Neural cell (in vitro differentiated cells): ENCODE measurements around the gene GBE1. TPM values are rescaled to one million over a fixed set of nuclear protein-coding genes. Genes with fewer than 3 reads are reported as not detected.

ENCODE experiments used
- H2AFZ ChIP-seq: fragments of 200-600, 300-800 bp; sonication (generic), shearing (Covaris generic); 2 replicates; pipeline ENCODE4 v1.6.0; 2014; ENCODE audit warnings: low read depth, mild to moderate bottlenecking, antibody characterized with exemption, low read length, moderate library complexity
- H3F3A ChIP-seq: fragments of 200-600 bp; shearing (Covaris generic); 2 replicates; pipeline ENCODE4 v1.6.1; 2016; ENCODE audit warnings: mild to moderate bottlenecking, moderate library complexity, mixed read lengths, antibody characterized with exemption, low read length; ENCODE audit not compliant: insufficient read depth, poor library complexity, severe bottlenecking
- H3K27ac ChIP-seq: fragments of 200-600, 300-800 bp; sonication (generic), shearing (Covaris generic); 2 replicates; pipeline ENCODE4 v1.5.1; 2014; ENCODE audit warnings: mild to moderate bottlenecking, low read length, moderate library complexity
- H3K27me3 ChIP-seq: fragments of 300-800, 200-600 bp; sonication (generic), shearing (Covaris generic); 2 replicates; pipeline ENCODE4 v1.6.0; 2014; ENCODE audit warnings: mild to moderate bottlenecking, low read depth, low read length, moderate library complexity; ENCODE audit not compliant: insufficient read depth
- H3K36me3 ChIP-seq: fragments of 300-800, 200-600 bp; sonication (generic), shearing (Covaris generic); 2 replicates; pipeline ENCODE4 v1.5.1; 2014; ENCODE audit warnings: mild to moderate bottlenecking, antibody characterized with exemption, low read length, moderate library complexity; ENCODE audit not compliant: insufficient read depth
- H3K4me2 ChIP-seq: fragments of 300-800, 200-600 bp; sonication (generic), shearing (Covaris generic); 2 replicates; pipeline ENCODE4 v1.6.0; 2014; ENCODE audit warnings: mild to moderate bottlenecking, low read length
- H3K4me3 ChIP-seq: fragments of 300-800, 200-600 bp; sonication (generic), shearing (Covaris generic); 2 replicates; pipeline ENCODE4 v1.5.1; 2014; ENCODE audit warnings: mild to moderate bottlenecking, low read length, moderate library complexity
- H3K79me2 ChIP-seq: fragments of 200-600 bp; shearing (Covaris generic); replicated peaks from 2 replicates; pipeline ENCODE4 v1.6.0; 2014; ENCODE audit warnings: mild to moderate bottlenecking, low read length, moderate library complexity; ENCODE audit not compliant: insufficient read depth
- H3K9ac ChIP-seq: fragments of 300-800, 200-600 bp; sonication (generic), shearing (Covaris generic); 2 replicates; pipeline ENCODE4 v1.6.1; 2016; ENCODE audit warnings: mild to moderate bottlenecking, low read length, mixed read lengths
- H3K9me2 ChIP-seq: fragments of 200-600 bp; shearing (Covaris generic); 2 replicates; pipeline ENCODE4 v1.6.1; 2016; ENCODE audit warnings: mild to moderate bottlenecking, low read length, mixed read lengths; ENCODE audit not compliant: insufficient read depth
- H3K9me3 ChIP-seq: fragments of 200-600, 300-800 bp; sonication (generic), shearing (Covaris generic); 2 replicates; pipeline ENCODE4 v1.6.1; 2016; ENCODE audit warnings: mild to moderate bottlenecking, mixed run types, low read length, moderate library complexity, mixed read lengths
- H4K20me1 ChIP-seq: fragments of 200-600 bp; shearing (Covaris generic); 2 replicates; pipeline ENCODE4 v1.6.1; 2016; ENCODE audit warnings: mild to moderate bottlenecking, mixed run types; ENCODE audit not compliant: insufficient read depth
- EP300 ChIP-seq: fragments of 450-650 bp; conservative IDR thresholded peaks from 2 replicates; pipeline ENCODE4 v1.6.1; 2014; ENCODE audit warnings: antibody characterized with exemption, mild to moderate bottlenecking, moderate library complexity; ENCODE audit not compliant: poor library complexity, severe bottlenecking
- EZH2 ChIP-seq: fragments of 200-600, 300-800 bp; shearing (Covaris generic), sonication (generic); IDR thresholded peaks from 2 replicates; pipeline ENCODE4 v1.6.1; 2014; ENCODE audit warnings: antibody characterized with exemption, low read length, borderline replicate concordance, mild to moderate bottlenecking; ENCODE audit not compliant: insufficient read depth, poor library complexity, severe bottlenecking
- MXI1 ChIP-seq: fragments of 450-650 bp; conservative IDR thresholded peaks from 2 replicates; pipeline ENCODE4 v1.6.1; 2014; ENCODE audit warnings: antibody characterized with exemption, mild to moderate bottlenecking; ENCODE audit not compliant: poor library complexity, severe bottlenecking
- POLR2AphosphoS5 ChIP-seq: IDR thresholded peaks from 2 replicates; pipeline ENCODE4 v1.6.1; 2012
- RAD21 ChIP-seq: fragments of 450-650 bp; conservative IDR thresholded peaks from 2 replicates; pipeline ENCODE4 v1.6.1; 2014; ENCODE audit warnings: antibody characterized with exemption, mild to moderate bottlenecking, moderate library complexity
- REST ChIP-seq: IDR thresholded peaks from 2 replicates; pipeline ENCODE4 v1.6.1; 2012; ENCODE audit warnings: borderline replicate concordance
- SMC3 ChIP-seq: fragments of 450-650 bp; conservative IDR thresholded peaks from 2 replicates; pipeline ENCODE4 v1.6.1; 2014; ENCODE audit warnings: antibody characterized with exemption, mild to moderate bottlenecking, moderate library complexity; ENCODE audit not compliant: poor library complexity
- TAF1 ChIP-seq: IDR thresholded peaks from 2 replicates; pipeline ENCODE4 v1.6.1; 2012; ENCODE audit warnings: low read depth
- polyA plus RNA-seq: library from polyadenylated mRNA; depleted of rRNA; stranded (reverse); fragments of >200 nt; gene quantifications from 2 replicates; pipeline ENCODE4 v1.2.3, GENCODE V29; 2014
- TF ChIP-seq, protein P1 (sequence below): fragments of 450-650 bp; IDR thresholded peaks from 2 replicates; pipeline ENCODE4 v1.5.1; 2014; ENCODE audit warnings: antibody characterized with exemption, mild to moderate bottlenecking, moderate library complexity; ENCODE audit not compliant: poor library complexity, severe bottlenecking

Gene GBE1
- polyA plus RNA-seq, 1 donor from 2014 or later, result 2.4 TPM

GRCh38 chr3:81554801-81555200, 206.6 kb downstream of the GBE1 start:
- Histone ChIP-seq H3K36me3 (no peaks in the 10 kb centered on the region), H3K4me3 (no peak overlapping the region), H4K20me1 (no peaks in the 10 kb centered on the region), H2AFZ (no peak overlapping the region), H3K27ac (no peak overlapping the region), H3K9me3 (no peaks in the 10 kb centered on the region), H3K79me2 (no peaks in the 10 kb centered on the region), H3F3A (no peaks in the 10 kb centered on the region), H3K4me2 (no peak overlapping the region), H3K27me3 (no peaks in the 10 kb centered on the region), H3K9ac (no peak overlapping the region), H3K9me2 (no peaks in the 10 kb centered on the region)
- no peak for TF ChIP-seq REST
- TF ChIP-seq SMC3, result no peak
- no peak for TF ChIP-seq TAF1
- TF ChIP-seq EZH2, result no peak
- TF ChIP-seq EP300, result no peak
- no peak for TF ChIP-seq MXI1
- TF ChIP-seq, protein P1, sequence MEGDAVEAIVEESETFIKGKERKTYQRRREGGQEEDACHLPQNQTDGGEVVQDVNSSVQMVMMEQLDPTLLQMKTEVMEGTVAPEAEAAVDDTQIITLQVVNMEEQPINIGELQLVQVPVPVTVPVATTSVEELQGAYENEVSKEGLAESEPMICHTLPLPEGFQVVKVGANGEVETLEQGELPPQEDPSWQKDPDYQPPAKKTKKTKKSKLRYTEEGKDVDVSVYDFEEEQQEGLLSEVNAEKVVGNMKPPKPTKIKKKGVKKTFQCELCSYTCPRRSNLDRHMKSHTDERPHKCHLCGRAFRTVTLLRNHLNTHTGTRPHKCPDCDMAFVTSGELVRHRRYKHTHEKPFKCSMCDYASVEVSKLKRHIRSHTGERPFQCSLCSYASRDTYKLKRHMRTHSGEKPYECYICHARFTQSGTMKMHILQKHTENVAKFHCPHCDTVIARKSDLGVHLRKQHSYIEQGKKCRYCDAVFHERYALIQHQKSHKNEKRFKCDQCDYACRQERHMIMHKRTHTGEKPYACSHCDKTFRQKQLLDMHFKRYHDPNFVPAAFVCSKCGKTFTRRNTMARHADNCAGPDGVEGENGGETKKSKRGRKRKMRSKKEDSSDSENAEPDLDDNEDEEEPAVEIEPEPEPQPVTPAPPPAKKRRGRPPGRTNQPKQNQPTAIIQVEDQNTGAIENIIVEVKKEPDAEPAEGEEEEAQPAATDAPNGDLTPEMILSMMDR, result no peak
- TF ChIP-seq POLR2AphosphoS5, result no peak
- TF ChIP-seq RAD21, result no peak

- Histone ChIP-seq H3K4me2 (no peak overlapping the region), H3K4me3 (no peak overlapping the region), H4K20me1 (no peaks in the 10 kb centered on the region), H3K27me3 (no peaks in the 10 kb centered on the region), H3K9me3 (no peaks in the 10 kb centered on the region), H3K27ac (no peak overlapping the region), H3F3A (no peaks in the 10 kb centered on the region), H3K79me2 (no peaks in the 10 kb centered on the region), H3K9ac (no peak overlapping the region), H3K36me3 (no peaks in the 10 kb centered on the region), H2AFZ (no peak overlapping the region), H3K9me2 (no peaks in the 10 kb centered on the region)
- TF ChIP-seq SMC3, result no peak
- TF ChIP-seq, protein P1, result no peak
- TF ChIP-seq TAF1, result no peak
- no peak for TF ChIP-seq EZH2
- no peak for TF ChIP-seq EP300
- TF ChIP-seq RAD21, result no peak
- no peak for TF ChIP-seq MXI1
- no peak for TF ChIP-seq REST
- TF ChIP-seq POLR2AphosphoS5, result no peak
These were observed 207.1 kb downstream of the GBE1 start for GRCh38 chr3:81554388-81554787.
